ENCODE measurements around the gene CITED4.
A peak's percentile ranks its signal among the peaks of the same experiment; 100 is the strongest.
"Not testable (repeated sequence)": the region's sequence is repeated elsewhere in the genome, so short reads cannot be mapped to it uniquely, and the experiment has no call there.

CITED4 gene, protein sequence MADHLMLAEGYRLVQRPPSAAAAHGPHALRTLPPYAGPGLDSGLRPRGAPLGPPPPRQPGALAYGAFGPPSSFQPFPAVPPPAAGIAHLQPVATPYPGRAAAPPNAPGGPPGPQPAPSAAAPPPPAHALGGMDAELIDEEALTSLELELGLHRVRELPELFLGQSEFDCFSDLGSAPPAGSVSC

DNA sequence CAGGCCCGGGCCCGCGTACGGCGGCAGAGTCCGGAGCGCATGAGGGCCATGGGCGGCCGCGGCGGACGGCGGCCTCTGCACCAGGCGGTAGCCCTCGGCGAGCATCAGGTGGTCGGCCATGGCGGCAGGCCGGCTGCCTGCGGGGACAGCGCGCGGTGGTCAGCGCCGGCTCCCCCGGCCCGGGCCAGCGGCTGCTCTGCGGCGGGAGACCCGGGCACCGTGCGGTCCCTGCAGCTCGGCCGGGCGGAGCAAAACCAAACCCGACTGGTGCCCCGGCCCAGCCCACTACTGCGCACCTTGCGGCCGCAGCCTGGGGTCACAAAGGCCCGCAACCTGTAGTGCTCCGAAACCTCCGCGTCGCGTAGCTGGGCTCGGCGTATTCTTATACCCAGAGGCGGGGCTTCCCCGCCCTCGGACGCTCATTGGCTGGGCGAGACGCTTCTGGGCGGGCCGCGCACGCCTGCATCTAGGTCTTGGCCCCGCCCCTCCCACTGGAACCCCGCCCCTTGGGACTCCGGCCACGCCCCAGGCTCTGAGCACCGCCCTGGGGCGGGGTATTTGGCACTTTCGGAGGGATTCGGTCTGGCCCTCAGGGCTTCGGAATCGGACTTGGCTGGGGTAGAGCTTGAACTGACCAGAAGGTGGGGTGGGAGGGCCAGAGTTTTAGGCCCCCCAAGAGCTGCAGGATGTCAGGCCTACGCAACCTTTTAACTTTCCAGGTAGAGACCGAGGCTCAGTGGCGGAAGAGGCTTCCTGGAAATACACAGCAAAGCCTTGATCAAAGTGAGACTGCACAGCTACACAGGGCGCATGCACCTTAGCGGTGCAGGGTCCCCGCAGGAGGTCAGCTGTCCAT, at the start of gene CITED4:
TSS of gene CITED4 (minus strand) at position 356 of the 856 bp plus-strand sequence. CDS start at position 120, 236 bp downstream.
- peak; percentile 94 for DNase-seq

DNA sequence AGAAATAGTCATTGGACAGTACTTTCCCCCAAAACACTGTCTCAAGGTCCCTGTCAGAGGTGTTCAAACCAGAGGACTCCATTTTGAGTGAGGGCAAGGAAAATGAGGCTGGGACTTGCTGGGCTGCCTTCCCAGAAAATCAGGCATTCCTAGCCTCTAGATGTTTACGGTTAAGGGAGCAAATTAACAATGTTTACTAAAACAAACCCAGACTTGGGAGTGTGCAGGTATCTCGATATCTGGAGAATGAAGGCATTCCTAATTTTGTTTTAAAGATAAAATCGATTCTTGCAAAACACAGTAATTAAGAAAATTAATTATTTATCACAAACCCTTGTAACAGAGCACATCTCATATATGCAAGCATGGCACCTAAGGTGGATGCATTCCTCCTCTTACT, 48.9 kb upstream of the CITED4 start:
- DNase-seq: no peak

DNA sequence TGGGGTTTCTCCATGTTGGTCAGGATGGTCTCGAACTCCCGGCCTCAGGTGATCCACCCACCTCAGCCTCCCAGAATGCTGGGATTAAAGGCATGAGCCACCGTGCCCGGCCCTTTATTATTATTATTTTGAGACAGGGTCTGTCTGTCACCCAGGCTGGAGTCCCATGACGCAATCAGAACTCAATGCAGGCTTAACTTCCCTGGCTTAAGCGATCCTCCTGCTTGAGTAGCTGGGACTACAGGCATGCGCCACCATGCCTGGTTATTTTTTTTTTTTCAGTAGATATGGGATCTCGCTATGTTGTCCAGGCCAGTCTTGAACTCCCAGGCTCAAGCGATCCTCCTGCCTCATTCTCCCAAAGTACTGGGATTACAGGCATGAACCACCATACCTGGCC, 47.1 kb upstream of the CITED4 start:
- no peak for DNase-seq

DNA sequence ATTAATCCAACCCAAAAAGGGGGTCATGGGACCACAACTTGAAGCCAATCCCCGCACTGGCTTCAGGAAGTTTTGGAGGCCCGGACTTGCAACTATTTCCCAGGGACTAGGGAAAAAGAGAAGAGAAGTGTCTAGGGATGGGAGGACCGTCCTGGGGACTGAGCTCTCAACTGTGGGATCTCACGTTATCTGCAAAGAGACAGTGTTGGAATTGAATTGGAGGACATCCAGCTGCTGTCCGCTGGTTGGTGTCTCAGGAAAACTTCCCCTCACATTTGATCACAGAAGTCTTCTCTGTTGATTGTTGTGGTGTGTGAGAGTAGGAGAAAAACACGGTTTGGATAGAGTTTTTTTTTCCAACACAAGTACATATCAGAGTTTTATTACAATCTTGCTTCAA, 46.2 kb upstream of the CITED4 start:
- DNase-seq: no peak

DNA sequence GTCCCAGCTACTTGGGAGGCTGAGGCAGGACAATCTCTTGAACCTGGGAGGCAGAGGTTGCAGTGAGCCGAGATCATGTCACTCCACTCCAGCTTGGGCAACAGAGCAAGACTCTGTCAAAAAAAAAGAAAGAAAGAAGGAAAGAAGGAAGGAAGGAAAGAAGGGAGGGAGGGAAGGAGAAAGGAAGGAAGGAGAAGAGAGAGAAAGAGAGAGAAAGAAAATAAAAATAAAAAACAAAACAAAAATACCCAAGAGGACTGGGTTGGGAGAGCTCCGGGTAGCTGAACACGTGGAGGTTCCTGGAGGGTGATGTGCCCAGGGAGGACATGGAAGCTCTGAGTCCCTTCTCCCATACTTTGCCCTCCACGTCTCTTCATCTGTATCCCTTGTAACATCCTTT, 45.7 kb upstream of the CITED4 start:
- no peak for DNase-seq

DNA sequence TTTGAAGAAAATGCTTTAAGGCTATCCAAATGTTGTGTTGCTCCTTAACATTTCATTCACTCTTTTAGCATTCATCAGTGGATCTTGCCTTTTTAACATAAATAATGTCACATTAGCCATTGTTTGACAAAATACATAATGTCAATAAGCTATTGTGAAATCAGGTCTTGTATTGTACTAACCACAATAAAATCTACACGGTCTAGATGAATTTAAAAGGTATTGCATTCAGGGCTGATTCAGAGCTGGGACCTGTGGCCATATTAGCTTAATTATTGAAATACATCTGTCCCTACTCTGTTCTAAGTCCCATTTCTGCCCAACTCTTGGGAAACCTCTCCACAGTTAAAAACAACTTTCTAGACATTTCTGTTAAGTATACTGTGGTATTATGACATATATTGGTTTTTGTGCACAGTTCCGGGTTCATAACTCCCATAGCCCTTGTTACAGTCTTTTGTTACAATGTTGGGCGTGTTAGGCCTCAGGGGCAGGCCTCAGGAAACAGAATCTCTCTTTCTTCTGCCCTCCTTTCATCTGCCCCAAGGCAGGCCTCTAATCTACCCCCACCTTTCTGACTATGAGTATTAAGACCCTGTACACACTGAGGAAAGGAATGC, 44.7 kb upstream of the CITED4 start:
- DNase-seq: no peak

DNA sequence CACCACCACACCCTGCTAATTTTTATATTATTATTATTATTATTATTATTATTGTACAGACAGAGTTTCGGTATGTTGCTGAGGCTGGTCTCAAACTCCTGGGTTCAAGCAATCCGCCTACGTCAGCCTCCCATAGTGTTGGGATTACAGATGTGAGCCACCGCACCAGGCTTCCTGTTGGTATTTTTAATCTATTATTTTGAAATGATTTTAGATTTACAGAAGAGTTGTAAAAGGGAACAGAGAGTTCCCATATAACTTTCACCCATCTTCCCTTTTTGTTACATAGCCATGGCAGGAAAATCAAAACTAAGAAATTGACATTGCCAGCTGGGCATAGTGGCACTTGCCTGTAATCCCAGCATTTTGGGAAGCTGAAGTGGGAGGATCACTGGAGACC, 42.9 kb upstream of the CITED4 start:
- DNase-seq: no peak

DNA sequence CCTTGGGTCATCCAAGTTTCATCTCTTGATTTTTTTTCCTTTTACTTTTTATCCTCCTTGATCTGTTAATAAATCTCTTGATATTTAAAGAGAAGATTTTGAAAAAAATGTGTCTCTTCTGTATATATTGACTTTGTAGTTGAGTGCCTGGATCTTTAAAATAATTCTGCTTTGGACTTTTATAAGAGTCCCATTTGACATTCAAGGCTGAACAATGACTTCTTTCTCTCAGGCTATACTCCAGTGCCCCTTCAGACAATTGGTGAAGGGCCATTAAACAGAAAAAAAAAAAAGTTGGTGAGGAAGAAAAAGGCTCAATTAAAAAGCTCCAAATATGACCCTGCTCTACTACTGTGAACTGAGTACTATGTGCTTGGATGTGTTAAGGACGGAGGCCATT, 40.9 kb upstream of the CITED4 start:
- DNase-seq: no peak

DNA sequence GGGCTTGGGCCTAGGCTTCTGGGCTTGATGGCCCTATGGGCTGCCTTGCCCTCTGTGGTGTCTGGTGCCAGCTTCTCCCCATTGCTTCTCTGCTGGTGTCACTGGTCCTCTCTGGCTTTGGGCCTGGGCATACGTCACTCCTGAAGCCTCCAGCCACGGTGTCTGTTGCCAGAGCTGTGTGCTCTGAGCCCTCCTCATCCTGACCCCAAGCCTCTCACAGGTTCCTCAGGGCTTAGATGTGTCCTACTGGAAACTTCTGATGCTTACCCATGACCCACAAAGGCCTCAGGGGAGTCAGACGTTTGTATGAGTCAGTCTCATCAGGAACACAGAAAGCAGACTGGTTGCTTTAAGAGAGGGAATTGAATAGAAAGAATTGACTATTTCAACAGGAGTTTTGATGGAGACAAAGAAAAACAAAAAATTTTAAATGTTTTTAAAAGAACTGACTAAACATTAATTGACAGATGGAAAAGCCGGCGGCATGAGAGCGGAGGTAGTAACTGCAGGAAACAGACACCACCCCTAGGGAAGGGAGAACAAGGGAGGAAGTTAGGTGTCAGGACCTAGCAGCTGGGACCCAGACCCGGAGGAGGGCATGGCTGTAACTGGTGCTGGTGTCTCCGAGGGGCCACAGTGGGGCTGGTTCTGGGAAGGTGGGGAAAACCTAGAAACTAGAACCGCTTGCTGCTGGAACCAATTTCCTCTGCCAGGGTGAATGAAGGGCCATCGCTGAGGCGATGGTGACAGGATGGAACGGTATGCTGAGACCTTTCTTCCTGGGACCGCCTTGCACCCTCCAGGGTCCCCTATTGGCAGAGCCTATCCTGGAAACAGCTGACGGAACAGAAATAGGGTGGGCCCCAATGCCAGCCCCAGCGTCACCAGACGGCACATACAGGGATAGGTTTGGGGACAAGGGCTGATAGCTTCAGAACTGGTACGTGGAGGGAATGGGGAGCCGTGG, 40.0 kb upstream of the CITED4 start:
- no peak for DNase-seq

DNA sequence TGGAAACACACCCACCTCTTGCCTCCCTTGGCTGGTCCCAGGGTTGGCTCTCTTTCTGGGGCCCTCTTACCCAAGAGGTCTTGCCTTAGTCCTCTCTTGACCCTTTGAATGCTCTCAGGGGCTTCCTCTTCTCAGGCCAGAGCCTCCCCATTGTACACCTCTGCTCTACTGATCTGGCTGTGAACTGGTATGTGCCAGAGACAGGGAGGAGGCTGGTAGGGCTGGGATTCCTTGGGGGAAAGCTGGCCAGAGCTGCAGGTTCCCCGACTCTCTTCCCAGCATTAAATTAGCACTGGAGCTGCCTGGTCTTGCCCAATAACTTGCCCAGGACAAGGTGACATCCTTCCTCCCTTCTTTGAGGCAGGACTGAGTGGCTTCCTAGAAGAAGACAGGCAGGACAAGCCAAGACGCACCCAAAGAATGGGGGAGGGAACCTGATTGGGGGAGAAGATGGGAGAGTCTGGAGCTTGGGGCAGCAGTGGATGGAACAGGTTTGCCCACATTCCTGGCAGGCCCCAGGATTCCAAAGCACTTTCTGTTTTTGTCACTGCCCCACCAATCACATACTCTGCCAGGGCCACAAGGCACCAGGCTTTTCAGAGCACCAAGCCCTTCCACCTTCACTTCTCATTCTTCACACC, 37.2 kb upstream of the CITED4 start:
- no peak for DNase-seq

DNA sequence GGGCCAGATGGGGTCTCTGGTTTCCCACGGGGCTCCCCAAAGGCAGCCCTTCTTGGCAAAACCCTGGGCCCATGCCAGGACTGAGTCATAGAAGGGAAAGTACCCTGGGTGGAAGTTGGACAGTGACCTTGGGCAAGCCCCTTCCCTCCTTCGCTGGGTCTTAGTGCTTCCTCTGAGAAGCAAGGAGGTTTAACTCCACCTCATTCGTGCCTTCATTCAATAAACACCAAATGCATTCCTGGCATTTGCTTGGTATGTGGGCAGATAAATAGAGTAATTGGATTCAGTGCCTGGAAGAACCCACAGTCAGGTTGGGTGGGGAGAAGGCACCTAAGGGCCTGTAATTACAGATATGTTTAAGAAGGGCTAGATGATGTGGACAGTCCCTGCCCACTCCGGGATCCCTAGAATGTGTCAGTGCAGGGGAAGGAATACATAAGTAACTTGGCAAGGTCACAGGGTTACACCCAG, 36.3 kb upstream of the CITED4 start:
- no peak for DNase-seq

DNA sequence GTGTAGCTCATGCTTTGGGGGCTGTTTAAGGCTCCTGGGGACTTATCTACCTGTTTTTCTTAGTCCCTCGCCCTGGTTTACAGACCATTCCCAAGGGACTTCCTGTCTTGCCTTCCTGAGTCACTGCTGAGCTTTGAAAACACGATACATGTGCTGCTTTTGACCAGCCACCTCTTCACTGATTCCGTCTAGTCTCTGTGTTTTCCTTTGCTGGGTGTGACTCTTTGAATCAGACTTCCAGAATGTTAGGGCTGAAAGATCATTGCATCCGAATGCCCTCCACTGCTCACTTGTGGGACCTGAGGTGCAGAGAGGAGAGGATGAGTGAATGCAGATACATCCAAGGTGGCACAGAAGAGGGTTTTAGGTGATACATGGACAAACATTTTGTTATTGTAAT, 35.4 kb upstream of the CITED4 start:
- no peak for DNase-seq

DNA sequence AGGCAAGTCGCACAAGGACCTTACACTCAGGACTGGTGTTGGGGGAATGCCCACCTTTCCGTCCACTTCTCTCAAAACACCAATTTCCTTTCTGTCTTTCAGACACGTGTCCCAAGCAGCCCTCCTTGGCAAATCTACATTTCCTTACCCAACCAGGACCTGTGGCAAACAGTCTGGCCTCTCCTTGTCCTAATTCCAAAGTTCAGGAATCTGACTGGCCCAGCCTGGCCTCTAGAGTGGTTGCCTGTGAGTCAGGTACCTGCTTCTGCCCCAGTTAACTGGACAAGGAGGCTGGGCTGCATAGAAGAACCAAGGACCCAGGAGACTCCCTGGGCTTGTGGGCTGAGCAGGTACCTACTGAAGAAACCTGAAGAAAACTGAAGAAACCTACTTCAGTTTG, 34.3 kb upstream of the CITED4 start:
- DNase-seq: no peak

DNA sequence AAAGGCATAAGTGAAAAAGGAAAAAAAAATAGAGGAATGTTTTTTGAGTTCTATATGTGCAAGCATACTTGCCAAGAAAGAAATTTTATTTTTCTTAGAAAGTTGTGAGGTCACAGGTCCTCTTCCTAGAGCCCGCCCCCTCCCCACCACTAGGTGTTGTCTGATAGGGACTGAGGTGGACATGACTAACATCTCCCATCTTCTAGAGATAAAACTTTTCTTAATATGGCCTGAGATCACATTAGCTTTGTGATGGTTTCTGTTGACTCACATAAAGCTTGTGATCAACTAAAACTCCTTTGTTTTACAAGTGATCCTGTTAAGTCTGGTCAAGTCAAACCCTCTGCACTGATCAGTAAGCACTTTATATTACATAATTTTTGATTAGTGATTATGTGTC, 33.4 kb upstream of the CITED4 start:
- no peak for DNase-seq

DNA sequence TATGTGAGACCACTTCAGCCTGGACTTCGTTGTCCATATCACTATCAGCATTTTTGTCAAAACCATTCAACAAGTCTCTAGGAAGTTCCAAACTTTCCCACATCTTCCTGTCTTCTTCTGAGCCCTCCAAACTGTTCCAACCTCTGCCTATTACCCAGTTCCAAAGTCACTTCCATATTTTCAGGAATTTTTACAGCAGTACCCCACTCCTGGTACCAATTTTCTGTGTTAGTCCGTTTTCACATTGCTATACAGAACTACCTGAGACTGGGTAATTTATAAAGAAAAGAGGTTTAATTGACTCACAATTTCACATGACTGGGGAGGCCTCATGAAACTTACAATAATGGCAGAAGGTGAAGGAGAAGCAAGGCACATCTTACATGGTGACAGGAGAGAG, 32.7 kb upstream of the CITED4 start:
- not testable (repeated sequence) for DNase-seq

DNA sequence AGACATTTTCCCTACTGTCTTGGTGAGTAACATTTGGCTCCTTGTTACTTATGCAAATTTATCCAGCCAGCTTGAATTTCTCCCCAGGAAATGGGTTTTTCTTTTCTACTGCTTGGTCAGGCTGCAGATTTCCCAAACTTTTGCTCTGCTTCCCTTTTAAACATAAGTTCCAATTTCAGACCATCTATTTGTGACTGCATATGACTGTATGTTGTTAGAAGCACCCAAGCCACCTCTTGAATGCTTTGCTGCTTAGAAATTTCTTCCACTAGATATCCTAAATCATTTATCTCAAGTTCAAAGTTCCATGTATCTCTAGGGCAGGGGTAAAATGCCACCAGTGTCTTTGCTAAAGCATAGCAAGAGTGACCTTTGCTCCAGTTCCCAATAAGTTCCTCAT, 32.3 kb upstream of the CITED4 start:
- no peak for DNase-seq

DNA sequence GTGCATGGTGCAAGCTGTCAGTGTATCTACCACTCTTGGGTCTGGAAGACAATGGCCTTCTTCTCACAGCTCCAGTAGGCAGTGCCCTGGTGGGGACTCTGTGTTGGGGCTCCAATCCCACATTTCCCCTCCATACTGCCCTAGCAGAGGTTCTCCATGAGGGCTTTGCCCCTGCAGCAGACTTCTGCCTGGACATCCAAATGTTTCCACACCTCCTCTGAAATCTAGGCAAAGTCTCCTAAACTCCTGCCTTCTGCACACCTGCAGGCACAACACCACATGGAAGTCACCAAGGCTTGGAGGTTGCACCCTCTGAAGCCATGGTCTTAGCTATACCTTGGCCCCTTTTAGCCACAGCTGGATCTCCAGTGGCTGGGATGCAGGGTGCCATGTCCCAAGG, 31.8 kb upstream of the CITED4 start:
- DNase-seq: no peak

DNA sequence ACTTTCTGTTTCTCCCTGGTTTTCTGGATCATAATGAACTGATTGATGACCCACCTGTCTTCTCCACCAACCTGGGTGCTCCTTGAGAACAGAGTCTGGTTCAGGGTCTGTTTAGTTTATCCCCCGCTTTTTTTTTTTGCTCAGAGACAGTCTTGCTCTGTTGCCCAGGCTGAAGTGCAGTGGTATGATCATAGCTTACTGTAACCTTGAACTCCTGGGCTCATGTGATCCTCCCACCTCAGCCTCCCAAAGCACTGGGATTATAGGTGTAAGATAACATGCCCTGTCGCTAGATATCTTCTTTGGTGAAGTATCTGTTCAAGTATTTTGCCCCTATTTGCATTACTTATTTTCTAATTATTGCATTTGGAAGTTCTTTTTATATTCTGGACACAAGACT, 30.2 kb upstream of the CITED4 start:
- no peak for DNase-seq

DNA sequence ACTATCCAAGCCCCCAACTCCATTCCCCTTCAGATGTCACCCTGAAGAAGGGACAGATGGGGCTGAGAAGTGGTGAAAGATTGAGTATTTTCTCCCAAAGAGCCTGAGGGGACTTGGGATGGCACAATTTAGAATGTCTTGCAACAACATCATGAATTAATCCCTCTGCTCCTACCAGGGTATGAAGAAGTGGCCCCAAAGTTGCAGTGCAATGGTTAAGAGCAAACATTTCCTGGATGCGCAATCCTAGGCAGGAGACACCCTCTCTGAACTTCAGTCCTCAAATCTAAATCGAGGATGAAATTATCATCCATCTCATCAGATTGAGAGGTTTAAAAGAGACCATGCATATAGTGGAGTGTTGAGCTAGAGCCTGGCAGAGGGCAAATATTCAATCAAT, 28.6 kb upstream of the CITED4 start:
- no peak for DNase-seq

DNA sequence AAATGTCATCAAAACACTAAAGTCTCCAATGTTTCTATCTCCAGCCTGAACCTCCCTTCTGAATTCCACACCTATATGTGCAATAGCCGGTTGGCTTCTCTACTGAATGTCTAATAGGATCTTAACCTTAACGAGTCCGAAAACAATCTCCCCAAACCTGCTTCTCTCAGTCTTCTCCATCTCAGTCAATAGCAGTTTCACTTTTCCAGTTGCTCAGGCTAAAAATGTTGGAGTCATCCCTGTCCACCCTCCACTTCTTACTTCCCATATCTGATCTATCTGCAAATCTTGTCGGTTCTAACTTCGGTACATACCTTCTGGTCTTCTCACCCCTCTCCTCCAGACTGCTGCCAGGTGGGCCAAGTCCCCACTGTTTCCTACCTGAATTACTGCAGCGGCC, 25.5 kb upstream of the CITED4 start:
- no peak for DNase-seq

DNA sequence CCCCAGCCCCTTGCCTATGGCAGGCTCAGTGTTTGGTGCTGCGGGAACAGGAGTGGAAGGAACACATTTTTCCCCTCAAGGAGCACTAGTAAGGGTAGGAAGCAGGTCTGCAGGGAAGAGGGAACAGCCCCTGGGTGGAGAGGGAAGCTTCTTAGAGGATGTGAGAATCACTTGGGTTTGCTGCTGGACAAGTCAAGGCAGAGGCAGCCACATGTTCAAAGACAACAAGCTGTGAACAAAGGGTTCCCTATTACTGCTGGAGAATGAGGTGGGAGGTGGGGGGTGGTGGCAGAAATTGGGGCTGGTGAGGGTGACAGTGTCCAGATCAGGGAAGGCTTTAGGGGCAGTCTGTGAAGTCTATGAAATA, 24.8 kb upstream of the CITED4 start:
- DNase-seq: no peak

DNA sequence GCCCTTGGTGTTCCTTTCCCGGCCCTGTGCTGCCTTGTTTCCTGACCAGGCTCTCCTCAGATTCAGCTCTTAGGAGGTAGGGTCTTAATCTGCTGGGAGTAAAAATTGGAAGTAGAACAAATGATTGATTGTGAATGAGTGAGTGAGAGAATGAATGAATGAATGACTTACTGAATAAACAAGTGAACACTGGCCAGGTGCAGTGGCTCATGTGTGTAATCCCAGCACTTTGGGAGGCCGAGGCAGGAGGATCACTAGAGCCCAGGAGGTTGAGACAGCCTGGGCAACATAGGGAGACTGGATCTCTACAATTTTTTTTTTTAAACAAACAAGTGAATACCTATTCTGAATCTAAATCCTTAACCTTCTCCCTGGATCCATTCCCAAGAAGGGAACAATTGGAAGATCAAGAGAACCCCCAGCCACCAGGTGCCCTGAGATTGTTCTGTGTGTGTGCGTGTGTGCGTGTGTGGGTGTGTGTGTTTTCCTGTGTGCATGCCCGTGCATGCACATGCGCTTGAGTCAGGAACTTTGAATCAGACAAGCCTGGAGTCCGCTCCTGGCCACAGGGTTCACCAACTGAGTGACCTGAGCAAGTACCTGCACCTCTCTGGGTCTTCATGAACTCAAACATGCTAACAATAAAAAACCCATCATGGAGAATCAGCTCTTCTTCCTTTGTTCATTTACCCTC, 24.3 kb upstream of the CITED4 start:
- DNase-seq: no peak
